Measurements from ENCODE around the gene MBD5.

MBD5 gene

GRCh38 chr2:148238561-148238960, 217.7 kb downstream of the MBD5 start:
- no peak for DNase-seq

GRCh38 chr2:148240838-148241237, 219.9 kb downstream of the MBD5 start:
- no peak for DNase-seq

GRCh38 chr2:148244593-148245292, 223.9 kb downstream of the MBD5 start:
- DNase-seq = no peak

GRCh38 chr2:148251993-148252392, 231.1 kb downstream of the MBD5 start:
- no peak for DNase-seq

GRCh38 chr2:148252646-148253045, 231.8 kb downstream of the MBD5 start:
- no peak for DNase-seq

- DNase-seq = no peak
These were observed 232.8 kb downstream of the MBD5 start for GRCh38 chr2:148253685-148254084.

GRCh38 chr2:148255929-148256328, 235.0 kb downstream of the MBD5 start:
- no peak for DNase-seq

GRCh38 chr2:148257276-148257675, 236.4 kb downstream of the MBD5 start:
- DNase-seq = no peak

GRCh38 chr2:148258124-148258523, 237.2 kb downstream of the MBD5 start:
- no peak for DNase-seq

GRCh38 chr2:148259674-148260073, 238.8 kb downstream of the MBD5 start:
- no peak for DNase-seq

- DNase-seq = no peak
These were observed 243.0 kb downstream of the MBD5 start for GRCh38 chr2:148263890-148264289.

GRCh38 chr2:148273158-148273691, 252.3 kb downstream of the MBD5 start:
- no peak for DNase-seq

- DNase-seq = no peak
These were observed 258.3 kb downstream of the MBD5 start for GRCh38 chr2:148279216-148279615.

GRCh38 chr2:148282201-148282600, 261.3 kb downstream of the MBD5 start:
- no peak for DNase-seq

GRCh38 chr2:148292431-148292830, 271.5 kb downstream of the MBD5 start:
- DNase-seq = no peak

GRCh38 chr2:148298196-148298595, 277.3 kb downstream of the MBD5 start:
- no peak for DNase-seq

GRCh38 chr2:148299616-148300015, 278.7 kb downstream of the MBD5 start:
- no peak for DNase-seq

- DNase-seq = no peak
These were observed 279.7 kb downstream of the MBD5 start for GRCh38 chr2:148300544-148300943.

- DNase-seq = no peak
These were observed 280.5 kb downstream of the MBD5 start for GRCh38 chr2:148301362-148301761.

GRCh38 chr2:148302526-148302925, 281.6 kb downstream of the MBD5 start:
- DNase-seq = no peak

- no peak for DNase-seq
These were observed 282.3 kb downstream of the MBD5 start for GRCh38 chr2:148303161-148303560.

- no peak for DNase-seq
These were observed 284.6 kb downstream of the MBD5 start for GRCh38 chr2:148305476-148305875.

- DNase-seq = no peak
These were observed 285.1 kb downstream of the MBD5 start for GRCh38 chr2:148306027-148306426.

- no peak for DNase-seq
These were observed 296.7 kb downstream of the MBD5 start for GRCh38 chr2:148317598-148317997.

GRCh38 chr2:148338541-148338940, 317.6 kb downstream of the MBD5 start:
- no peak for DNase-seq
